Measurements from ENCODE around the gene PTH2. TPM values are rescaled to one million over a fixed set of nuclear protein-coding genes. Genes with fewer than 3 reads are reported as not detected.

Gene PTH2
- total and polyA plus RNA-seq, 2 donors = not detected

Other genes starting within 250 kb of the PTH2 start
- 0.76 TPM for gene SLC6A16, start 98.2 kb downstream of the PTH2 start, total RNA-seq
- 2.5 TPM for gene SLC6A16, start 98.2 kb downstream of the PTH2 start, polyA plus RNA-seq
- 31.6 TPM for gene CD37, start 88.0 kb downstream of the PTH2 start, total RNA-seq
- 78.4 TPM for gene CD37, start 88.0 kb downstream of the PTH2 start, polyA plus RNA-seq
- 4.1 TPM for gene TEAD2, start 61.0 kb downstream of the PTH2 start, total RNA-seq
- gene TEAD2, start 61.0 kb downstream of the PTH2 start, polyA plus RNA-seq = 6.6 TPM
- gene DKKL1, start 59.6 kb downstream of the PTH2 start, total RNA-seq = 0.14 TPM
- gene DKKL1, start 59.6 kb downstream of the PTH2 start, polyA plus RNA-seq = 0.21 TPM
- gene KASH5, start 35.2 kb downstream of the PTH2 start, total RNA-seq = 0.09 TPM
- gene KASH5, start 35.2 kb downstream of the PTH2 start, polyA plus RNA-seq = 0.09 TPM
- not detected for gene GFY, start 1.9 kb upstream of the PTH2 start, total RNA-seq
- 0.05 TPM for gene GFY, start 1.9 kb upstream of the PTH2 start, polyA plus RNA-seq
- gene SLC17A7, start 18.1 kb upstream of the PTH2 start, total RNA-seq = under 0.01 TPM
- gene SLC17A7, start 18.1 kb upstream of the PTH2 start, polyA plus RNA-seq = 0.57 TPM
- 99.1 TPM for gene PIH1D1, start 28.4 kb upstream of the PTH2 start, total RNA-seq
- gene PIH1D1, start 28.4 kb upstream of the PTH2 start, polyA plus RNA-seq = 130 TPM
- gene ALDH16A1, start 29.8 kb upstream of the PTH2 start, total RNA-seq = 28.5 TPM
- gene ALDH16A1, start 29.8 kb upstream of the PTH2 start, polyA plus RNA-seq = 51.6 TPM
- gene FLT3LG, start 50.8 kb upstream of the PTH2 start, total RNA-seq = 22.3 TPM
- gene FLT3LG, start 50.8 kb upstream of the PTH2 start, polyA plus RNA-seq = 32.1 TPM
- 3,666 TPM for gene RPL13A, start 64.2 kb upstream of the PTH2 start, total RNA-seq
- gene RPL13A, start 64.2 kb upstream of the PTH2 start, polyA plus RNA-seq = 4,231 TPM
- 3,463 TPM for gene RPS11, start 73.0 kb upstream of the PTH2 start, total RNA-seq
- gene RPS11, start 73.0 kb upstream of the PTH2 start, polyA plus RNA-seq = 4,965 TPM
- 120 TPM for gene FCGRT, start 89.2 kb upstream of the PTH2 start, total RNA-seq
- gene FCGRT, start 89.2 kb upstream of the PTH2 start, polyA plus RNA-seq = 166 TPM
- 8.8 TPM for gene RCN3, start 104.6 kb upstream of the PTH2 start, total RNA-seq
- gene RCN3, start 104.6 kb upstream of the PTH2 start, polyA plus RNA-seq = 32.7 TPM
- 137 TPM for gene NOSIP, start 157.1 kb upstream of the PTH2 start, total RNA-seq
- 156 TPM for gene NOSIP, start 157.1 kb upstream of the PTH2 start, polyA plus RNA-seq
- 2.2 TPM for gene PRRG2, start 157.9 kb upstream of the PTH2 start, total RNA-seq
- 5.5 TPM for gene PRRG2, start 157.9 kb upstream of the PTH2 start, polyA plus RNA-seq
- gene PRR12, start 167.7 kb upstream of the PTH2 start, total RNA-seq = 2.3 TPM
- 10.2 TPM for gene PRR12, start 167.7 kb upstream of the PTH2 start, polyA plus RNA-seq
- gene RRAS, start 216.7 kb upstream of the PTH2 start, total RNA-seq = 12.7 TPM
- gene RRAS, start 216.7 kb upstream of the PTH2 start, polyA plus RNA-seq = 60.9 TPM
- gene SCAF1, start 218.8 kb upstream of the PTH2 start, total RNA-seq = 3.2 TPM
- gene SCAF1, start 218.8 kb upstream of the PTH2 start, polyA plus RNA-seq = 17.2 TPM
- 83.6 TPM for gene IRF3, start 242.4 kb upstream of the PTH2 start, total RNA-seq
- gene IRF3, start 242.4 kb upstream of the PTH2 start, polyA plus RNA-seq = 259 TPM
- gene BCL2L12, start 242.5 kb upstream of the PTH2 start, total RNA-seq = 18.7 TPM
- gene BCL2L12, start 242.5 kb upstream of the PTH2 start, polyA plus RNA-seq = 27.1 TPM

All from thymus (tissue), 2 donors.